GM10847 (cell line): ENCODE data around the gene SLC5A4.

Experiments
- POLR2A ChIP-seq: IDR thresholded peaks from 2 replicates; pipeline ENCODE4 v1.6.1; 2011; ENCODE audit not compliant: insufficient read length; ENCODE audit errors: extremely low read depth

The SLC5A4 gene

GRCh38 chr22:32205974-32206773, 49.0 kb downstream of the SLC5A4 start:
- no peak for TF ChIP-seq POLR2A

GRCh38 chr22:32204856-32205722, 50.1 kb downstream of the SLC5A4 start, which contains the start of gene RFPL2:
Gene RFPL2, minus strand, starts transcription at chr22:32205073. Its CDS starts 2,622 bp downstream, at chr22:32202451.
- no peak for TF ChIP-seq POLR2A

- TF ChIP-seq POLR2A = no peak
Observed at GRCh38 chr22:32204040-32204855, 50.9 kb downstream of the SLC5A4 start.

- no peak for TF ChIP-seq POLR2A
Observed at GRCh38 chr22:32203181-32204039, 51.7 kb downstream of the SLC5A4 start.

- no peak for TF ChIP-seq POLR2A
Observed at GRCh38 chr22:32202539-32203180, 52.5 kb downstream of the SLC5A4 start.

GRCh38 chr22:32202161-32202538, 53.0 kb downstream of the SLC5A4 start:
- TF ChIP-seq POLR2A = no peak

- no peak for TF ChIP-seq POLR2A
Observed at GRCh38 chr22:32200752-32201151, 54.4 kb downstream of the SLC5A4 start.

- TF ChIP-seq POLR2A = no peak
Observed at GRCh38 chr22:32199961-32200360, 55.2 kb downstream of the SLC5A4 start.

- no peak for TF ChIP-seq POLR2A
Observed at GRCh38 chr22:32199341-32199740, 55.8 kb downstream of the SLC5A4 start.

- no peak for TF ChIP-seq POLR2A
Observed at GRCh38 chr22:32185821-32186220, 69.3 kb downstream of the SLC5A4 start.

- no peak for TF ChIP-seq POLR2A
Observed at GRCh38 chr22:32183625-32184024, 71.5 kb downstream of the SLC5A4 start.

GRCh38 chr22:32181043-32181442, 74.1 kb downstream of the SLC5A4 start:
- TF ChIP-seq POLR2A = no peak

- TF ChIP-seq POLR2A = no peak
Observed at GRCh38 chr22:32177221-32177765, 77.9 kb downstream of the SLC5A4 start.
